Activated T-helper 1 cell treated with Interleukin-2 at 50 U/mL for 16 hours (primary cell): ENCODE data around the gene TEKTIP1.

Experiments used
- DNase-seq: peaks from one replicate; pipeline ENCODE4 v3.0.0-alpha.2; 2020; ENCODE audit warnings: low read depth

Gene TEKTIP1

GRCh38 chr19:3586127-3586626 lies 47.2 kb downstream of the TEKTIP1 start:
- DNase-seq, result no peak

GRCh38 chr19:3586707-3587346 lies 47.9 kb downstream of the TEKTIP1 start:
- no peak for DNase-seq

GRCh38 chr19:3589439-3589838 lies 50.5 kb downstream of the TEKTIP1 start:
- DNase-seq, result no peak

- DNase-seq, result no peak
Observed at GRCh38 chr19:3589949-3590348, 51.0 kb downstream of the TEKTIP1 start.

- no peak for DNase-seq
Observed at GRCh38 chr19:3590991-3591659, 52.2 kb downstream of the TEKTIP1 start.

GRCh38 chr19:3591876-3592613 lies 53.1 kb downstream of the TEKTIP1 start:
- no peak for DNase-seq

- no peak for DNase-seq
Observed at GRCh38 chr19:3593156-3593555, 54.2 kb downstream of the TEKTIP1 start.
